T-helper 2 cell treated with Interferon-gamma antibody and Interleukin-4, amounts not matched to agents 5 μg/mL and 100 μg/mL, for 36 hours (primary cell): ENCODE measurements around the gene MED31.

Source experiments
- DNase-seq: peaks from one replicate; pipeline ENCODE4 v3.0.0; 2021; ENCODE audit warnings: low spot score
- H3K27ac Mint-ChIP-seq: one replicate; pipeline ENCODE4 v1.8.0; 2021; ENCODE audit warnings: mild to moderate bottlenecking, mixed read lengths
- H3K27me3 Mint-ChIP-seq: one replicate; pipeline ENCODE4 v1.8.0; 2021; ENCODE audit warnings: low read depth, mixed read lengths
- H3K36me3 Mint-ChIP-seq: one replicate; pipeline ENCODE4 v1.8.0; 2021; ENCODE audit warnings: low read depth, mixed read lengths
- H3K4me1 Mint-ChIP-seq: one replicate; pipeline ENCODE4 v1.8.0; 2021; ENCODE audit warnings: low read depth, mixed read lengths
- H3K4me3 Mint-ChIP-seq: one replicate; pipeline ENCODE4 v1.8.0; 2022; ENCODE audit warnings: mild to moderate bottlenecking, moderate library complexity, mixed read lengths
- H3K9me3 Mint-ChIP-seq: one replicate; pipeline ENCODE4 v1.8.0; 2021; ENCODE audit warnings: mixed read lengths

Gene MED31

DNA sequence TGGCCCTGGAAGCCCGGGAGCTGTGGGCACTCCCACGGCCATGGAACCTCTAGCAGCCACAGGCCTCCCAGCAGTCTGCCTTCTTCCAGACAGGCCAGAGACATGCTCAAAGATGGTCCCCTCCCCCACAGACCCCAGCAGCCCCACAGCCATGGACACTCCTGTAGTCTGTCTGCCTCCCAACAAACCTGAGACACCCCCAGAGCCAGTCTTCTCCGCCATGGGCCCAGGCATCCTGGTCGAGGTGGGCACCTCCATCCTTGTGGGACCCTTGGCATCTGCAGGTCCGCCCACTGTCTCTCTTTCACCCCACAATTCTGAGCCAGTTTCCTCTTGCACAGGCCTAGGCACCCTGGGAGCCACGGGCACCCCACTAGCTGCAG lies 14.0 kb downstream of the MED31 start:
- no peaks in the 10 kb centered on the region for H3K27me3 Mint-ChIP-seq
- peak overlapping the region; percentile 21 for H3K27ac Mint-ChIP-seq
- DNase-seq: no peak
- H3K36me3 Mint-ChIP-seq: peaks cover 24% of the 10 kb centered on the region
- H3K4me3 Mint-ChIP-seq: no peak overlapping the region
- H3K9me3 Mint-ChIP-seq: no peaks in the 10 kb centered on the region
- H3K4me1 Mint-ChIP-seq: peaks cover 21% of the 10 kb centered on the region

DNA sequence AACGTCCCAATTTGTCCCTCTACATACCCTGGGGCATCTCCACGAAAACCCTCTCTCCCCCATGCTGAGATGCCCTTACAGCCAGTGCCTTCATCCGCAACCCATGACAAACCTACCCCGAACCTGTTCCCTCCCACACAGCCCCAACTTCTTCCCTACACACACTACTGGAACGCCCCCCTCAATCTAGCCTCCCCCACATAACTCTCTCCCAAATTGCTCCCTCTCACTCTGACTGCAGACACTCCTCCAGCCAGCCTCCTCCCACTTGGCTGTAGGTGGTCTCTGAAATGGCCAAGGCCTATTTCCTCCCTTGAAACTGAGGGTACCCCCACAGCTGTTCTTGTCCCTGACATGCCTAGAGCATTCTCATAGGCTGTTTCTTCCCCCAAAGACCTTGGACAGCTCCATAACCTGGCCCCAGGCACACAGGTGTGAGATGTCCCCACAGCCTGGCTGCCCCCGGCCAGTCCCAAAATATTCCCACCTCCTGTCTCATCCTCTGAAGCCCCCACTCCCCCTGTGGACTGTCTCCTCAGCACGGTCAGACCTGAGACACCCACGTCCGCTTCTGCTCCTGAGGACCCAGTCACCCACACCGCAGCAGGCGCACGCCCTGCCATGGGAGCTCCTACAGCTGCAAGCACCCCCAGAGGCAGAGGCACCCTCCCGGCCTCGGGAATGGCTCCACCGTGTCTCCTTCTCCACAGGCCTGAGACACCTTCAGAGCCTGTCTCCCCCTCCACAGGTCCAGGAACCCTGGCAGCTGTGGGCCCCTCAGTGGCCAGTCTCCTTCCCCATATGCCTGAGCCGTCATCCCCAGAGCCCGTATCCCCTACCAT lies 14.6 kb downstream of the MED31 start:
- peaks cover 18% of the 10 kb centered on the region for H3K4me1 Mint-ChIP-seq
- no peaks in the 10 kb centered on the region for H3K9me3 Mint-ChIP-seq
- H3K36me3 Mint-ChIP-seq: peaks cover 25% of the 10 kb centered on the region
- H3K27me3 Mint-ChIP-seq: no peaks in the 10 kb centered on the region
- no peak overlapping the region for H3K4me3 Mint-ChIP-seq
- no peak overlapping the region for H3K27ac Mint-ChIP-seq
- no peak for DNase-seq

DNA sequence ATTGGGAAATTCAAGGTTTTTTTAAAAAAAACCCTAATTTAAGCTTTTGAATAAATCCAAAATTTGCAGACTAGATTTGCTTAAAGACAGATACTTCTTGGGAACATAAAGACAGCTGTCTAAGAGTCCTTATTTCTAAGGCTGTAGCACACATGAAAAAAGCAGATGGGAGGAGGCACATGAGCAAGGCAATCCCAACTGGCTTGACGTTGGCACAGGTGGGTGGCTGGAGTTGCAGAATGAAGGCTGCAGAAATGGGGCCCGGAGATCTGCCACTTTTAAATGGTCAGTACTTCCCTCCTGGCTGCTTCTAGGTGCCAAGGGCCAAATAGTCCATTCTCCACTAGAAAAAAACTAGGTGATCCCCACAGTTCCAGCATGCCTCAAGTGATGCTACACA lies 15.3 kb downstream of the MED31 start:
- peaks cover 24% of the 10 kb centered on the region for H3K36me3 Mint-ChIP-seq
- DNase-seq: no peak
- no peak overlapping the region for H3K27ac Mint-ChIP-seq
- no peak overlapping the region for H3K4me3 Mint-ChIP-seq
- peaks cover 16% of the 10 kb centered on the region for H3K4me1 Mint-ChIP-seq
- H3K27me3 Mint-ChIP-seq: no peaks in the 10 kb centered on the region
- no peaks in the 10 kb centered on the region for H3K9me3 Mint-ChIP-seq

DNA sequence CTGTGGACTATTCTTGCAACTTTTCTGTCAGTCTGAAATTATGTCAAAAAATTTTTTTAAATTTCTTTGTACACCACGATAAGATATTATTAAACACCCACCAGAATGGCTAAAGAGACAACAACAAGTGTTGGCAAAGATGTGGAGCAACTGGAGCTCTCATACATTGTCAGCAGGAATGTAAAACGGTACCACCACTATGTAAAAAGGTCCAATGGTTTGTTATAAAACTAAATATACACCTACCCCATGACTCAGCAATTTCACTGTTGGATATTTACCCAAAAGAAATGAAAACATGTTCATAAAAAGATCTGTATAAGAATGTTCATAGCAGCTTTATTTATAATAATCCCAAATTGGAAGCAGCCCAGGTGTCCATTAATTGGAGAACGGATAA lies 18.1 kb downstream of the MED31 start:
- H3K9me3 Mint-ChIP-seq: no peaks in the 10 kb centered on the region
- no peaks in the 10 kb centered on the region for H3K27me3 Mint-ChIP-seq
- DNase-seq: no peak
- no peak overlapping the region for H3K4me3 Mint-ChIP-seq
- H3K36me3 Mint-ChIP-seq: peaks cover 29% of the 10 kb centered on the region
- no peak overlapping the region for H3K27ac Mint-ChIP-seq
- peaks cover 6% of the 10 kb centered on the region for H3K4me1 Mint-ChIP-seq

- Mint-ChIP-seq H3K36me3 (peaks cover 35% of the 10 kb centered on the region), H3K27me3 (no peaks in the 10 kb centered on the region), H3K27ac (no peak overlapping the region), H3K4me3 (no peak overlapping the region), H3K4me1 (peaks cover 3% of the 10 kb centered on the region), H3K9me3 (no peaks in the 10 kb centered on the region)
- no peak for DNase-seq
Observed at GRCh38 chr17:6632530-6632929, 18.9 kb downstream of the MED31 start.

- Mint-ChIP-seq H3K27me3 (no peaks in the 10 kb centered on the region), H3K36me3 (peaks cover 36% of the 10 kb centered on the region), H3K9me3 (no peaks in the 10 kb centered on the region), H3K27ac (no peak overlapping the region), H3K4me3 (no peak overlapping the region), H3K4me1 (peaks cover 3% of the 10 kb centered on the region)
- DNase-seq: no peak
Observed at GRCh38 chr17:6630390-6630789, 21.0 kb downstream of the MED31 start.

DNA sequence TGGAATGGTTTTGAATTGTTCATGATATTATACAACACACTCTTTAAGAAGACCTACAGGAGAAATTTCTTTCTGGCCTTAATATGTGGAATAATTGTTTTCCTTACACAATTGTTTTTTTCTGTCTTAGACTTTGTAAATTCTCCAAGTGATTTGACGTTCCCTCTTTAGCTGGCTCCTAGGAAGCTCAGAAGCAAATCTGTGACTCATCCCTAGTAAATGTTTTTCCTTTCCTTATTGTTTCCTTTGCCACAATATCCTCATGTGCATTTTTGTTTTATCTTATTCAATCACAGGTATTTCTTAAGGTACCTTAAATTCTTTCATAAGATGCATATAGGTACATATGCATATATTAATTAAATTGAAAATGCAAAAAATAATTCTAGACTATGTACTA lies 24.4 kb downstream of the MED31 start:
- no peaks in the 10 kb centered on the region for H3K9me3 Mint-ChIP-seq

GRCh38 chr17:6626616-6627015 lies 24.8 kb downstream of the MED31 start:
- H3K9me3 Mint-ChIP-seq: no peaks in the 10 kb centered on the region
- H3K27me3 Mint-ChIP-seq: no peaks in the 10 kb centered on the region
- peaks cover 3% of the 10 kb centered on the region for H3K4me1 Mint-ChIP-seq
- H3K27ac Mint-ChIP-seq: no peak overlapping the region
- no peak overlapping the region for H3K4me3 Mint-ChIP-seq
- H3K36me3 Mint-ChIP-seq: peaks cover 23% of the 10 kb centered on the region
- DNase-seq: no peak

More for the DNA sequence above, 24.4 kb downstream of the MED31 start:
- no peak overlapping the region for H3K4me3 Mint-ChIP-seq
- H3K27ac Mint-ChIP-seq: no peak overlapping the region
- DNase-seq: no peak
- peaks cover 3% of the 10 kb centered on the region for H3K4me1 Mint-ChIP-seq
- no peaks in the 10 kb centered on the region for H3K27me3 Mint-ChIP-seq
- peaks cover 23% of the 10 kb centered on the region for H3K36me3 Mint-ChIP-seq

GRCh38 chr17:6623941-6624340 lies 27.5 kb downstream of the MED31 start:
- H3K4me3 Mint-ChIP-seq: no peak overlapping the region
- no peak overlapping the region for H3K27ac Mint-ChIP-seq

GRCh38 chr17:6611231-6611630 lies 40.2 kb downstream of the MED31 start:
- Mint-ChIP-seq H3K4me1 (peaks cover 2% of the 10 kb centered on the region), H3K27ac (no peak overlapping the region), H3K4me3 (no peak overlapping the region), H3K36me3 (peaks cover 18% of the 10 kb centered on the region), H3K9me3 (no peaks in the 10 kb centered on the region), H3K27me3 (no peaks in the 10 kb centered on the region)
- no peak for DNase-seq

More at GRCh38 chr17:6623941-6624340, 27.5 kb downstream of the MED31 start:
- no peak for DNase-seq
- H3K27me3 Mint-ChIP-seq: no peaks in the 10 kb centered on the region
- H3K36me3 Mint-ChIP-seq: peaks cover 18% of the 10 kb centered on the region
- no peaks in the 10 kb centered on the region for H3K9me3 Mint-ChIP-seq
- H3K4me1 Mint-ChIP-seq: no peaks in the 10 kb centered on the region

DNA sequence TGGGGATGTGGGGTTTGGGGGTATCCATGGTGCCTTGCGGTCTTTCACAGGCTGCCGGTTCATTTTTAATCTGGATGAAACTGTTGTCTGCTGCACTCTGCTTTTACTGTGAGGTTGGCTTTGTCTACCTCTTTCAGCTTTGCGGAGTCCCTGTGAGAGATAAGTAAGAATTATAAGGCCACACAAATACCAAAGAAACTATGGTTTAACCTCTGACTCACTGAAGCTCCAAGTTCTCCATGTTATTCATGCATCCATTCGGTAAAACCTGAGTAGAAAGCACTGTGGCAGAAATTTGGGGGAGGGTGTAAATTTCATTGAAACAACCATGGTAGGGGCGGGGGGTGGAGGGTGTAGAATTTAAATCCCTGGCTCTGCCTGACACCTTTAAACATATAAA lies 41.4 kb downstream of the MED31 start:
- no peak for DNase-seq
- peaks cover 30% of the 10 kb centered on the region for H3K36me3 Mint-ChIP-seq
- no peaks in the 10 kb centered on the region for H3K9me3 Mint-ChIP-seq

DNA sequence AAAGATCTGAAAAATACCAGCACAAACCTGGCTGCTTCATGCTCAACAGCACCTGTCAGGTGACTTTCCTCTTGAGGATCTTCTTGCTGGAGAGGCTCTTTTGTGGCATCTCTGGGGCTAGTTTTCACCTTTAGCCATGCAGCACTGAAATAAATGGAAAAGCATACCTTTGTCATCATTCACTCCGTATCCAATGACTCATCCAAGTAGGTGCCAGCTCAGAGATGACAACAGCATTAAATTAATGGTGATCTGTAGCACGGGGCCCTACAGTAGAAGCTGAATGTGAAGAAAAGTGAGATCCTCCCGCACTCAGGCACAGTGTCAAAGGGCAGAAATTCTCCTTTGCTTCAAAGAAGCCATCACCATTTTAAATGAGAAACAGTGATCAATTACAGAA lies 43.1 kb downstream of the MED31 start:
- H3K36me3 Mint-ChIP-seq: peaks cover 30% of the 10 kb centered on the region

More for the DNA sequence above, 41.4 kb downstream of the MED31 start:
- H3K4me3 Mint-ChIP-seq: no peak overlapping the region
- H3K4me1 Mint-ChIP-seq: peaks cover 2% of the 10 kb centered on the region
- H3K27ac Mint-ChIP-seq: no peak overlapping the region
- no peaks in the 10 kb centered on the region for H3K27me3 Mint-ChIP-seq

DNA sequence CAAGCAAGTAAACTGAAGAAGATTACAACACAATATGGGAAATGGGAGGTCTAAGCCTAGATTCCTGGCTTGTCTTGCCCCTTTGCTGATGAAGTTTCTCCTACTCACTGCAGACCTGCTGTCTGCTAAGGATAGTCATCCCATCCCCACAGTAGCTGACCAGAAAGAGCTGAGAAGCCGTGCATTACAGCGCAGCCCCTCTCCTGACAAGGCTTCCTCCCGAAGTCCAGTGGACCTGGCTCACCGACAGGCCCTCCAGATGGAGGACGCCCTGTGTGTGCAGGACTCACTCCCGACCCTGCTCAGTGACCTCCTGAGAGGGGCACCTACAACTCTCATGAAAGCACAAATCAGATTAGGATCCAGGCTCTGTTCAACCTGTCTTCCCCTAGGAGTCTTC lies 46.3 kb downstream of the MED31 start:
- peaks cover 35% of the 10 kb centered on the region for H3K36me3 Mint-ChIP-seq
- no peaks in the 10 kb centered on the region for H3K9me3 Mint-ChIP-seq
- H3K4me1 Mint-ChIP-seq: peaks cover 7% of the 10 kb centered on the region
- DNase-seq: no peak
- no peak overlapping the region for H3K27ac Mint-ChIP-seq
- no peaks in the 10 kb centered on the region for H3K27me3 Mint-ChIP-seq
- no peak overlapping the region for H3K4me3 Mint-ChIP-seq

More for the DNA sequence above, 43.1 kb downstream of the MED31 start:
- H3K27ac Mint-ChIP-seq: no peak overlapping the region
- H3K4me1 Mint-ChIP-seq: peaks cover 4% of the 10 kb centered on the region
- no peak for DNase-seq
- no peaks in the 10 kb centered on the region for H3K9me3 Mint-ChIP-seq
- H3K27me3 Mint-ChIP-seq: no peaks in the 10 kb centered on the region
- H3K4me3 Mint-ChIP-seq: no peak overlapping the region

GRCh38 chr17:6603744-6604325 lies 47.6 kb downstream of the MED31 start:
- Mint-ChIP-seq H3K4me3 (no peak overlapping the region), H3K4me1 (peaks cover 7% of the 10 kb centered on the region), H3K9me3 (no peaks in the 10 kb centered on the region), H3K27me3 (no peaks in the 10 kb centered on the region), H3K36me3 (peaks cover 31% of the 10 kb centered on the region), H3K27ac (no peak overlapping the region)
- DNase-seq: no peak
